Karpas-422 (cell line): ENCODE measurements around the gene SOX5. TPM values are rescaled to one million over a fixed set of nuclear protein-coding genes. Genes with fewer than 3 reads are reported as not detected.

Experiments used
- DNase-seq: peaks from one replicate; pipeline ENCODE4 v3.0.0-alpha.2; 2015
- H2AFZ ChIP-seq: fragments of 200-600 bp; sonication (generic); 2 replicates; pipeline ENCODE4 v1.6.1; 2014; ENCODE audit warnings: antibody characterized with exemption, low read length, mixed read lengths
- H3K27ac ChIP-seq: fragments of 200-600 bp; sonication (generic); 2 replicates; pipeline ENCODE4 v1.5.1; 2014; ENCODE audit warnings: mild to moderate bottlenecking, low read length, moderate library complexity
- H3K27me3 ChIP-seq: fragments of 200-600 bp; sonication (generic); 2 replicates; pipeline ENCODE4 v1.6.1; 2014; ENCODE audit warnings: low read length, mixed read lengths
- H3K36me3 ChIP-seq: fragments of 200-600 bp; sonication (generic); 2 replicates; pipeline ENCODE4 v1.6.1; 2014; ENCODE audit warnings: low read length, mixed read lengths; ENCODE audit not compliant: insufficient read depth
- H3K4me1 ChIP-seq: fragments of 200-600 bp; sonication (generic); 2 replicates; pipeline ENCODE4 v1.6.1; 2014; ENCODE audit warnings: mild to moderate bottlenecking, low read length, mixed read lengths
- H3K4me2 ChIP-seq: fragments of 200-600 bp; sonication (generic); 2 replicates; pipeline ENCODE4 v1.6.1; 2014; ENCODE audit warnings: low read length, low read depth, mild to moderate bottlenecking; ENCODE audit not compliant: poor library complexity, severe bottlenecking
- H3K4me3 ChIP-seq: fragments of 200-600 bp; sonication (generic); 2 replicates; pipeline ENCODE4 v1.5.1; 2014; ENCODE audit warnings: mild to moderate bottlenecking, antibody characterized with exemption, low read length, mixed read lengths
- H3K79me2 ChIP-seq: fragments of 200-600 bp; sonication (generic); 2 replicates; pipeline ENCODE4 v1.6.1; 2014; ENCODE audit warnings: mild to moderate bottlenecking, low read length, mixed read lengths
- H3K9ac ChIP-seq: fragments of 200-600 bp; sonication (generic); 2 replicates; pipeline ENCODE4 v1.6.0; 2014; ENCODE audit warnings: low read length
- H3K9me2 ChIP-seq: fragments of 200-600 bp; sonication (generic), shearing (Covaris generic); replicated peaks from 2 replicates; pipeline ENCODE4 v1.6.0; 2014; ENCODE audit warnings: mild to moderate bottlenecking, low read length, moderate library complexity; ENCODE audit not compliant: insufficient read depth
- H3K9me3 ChIP-seq: fragments of 300-700, 200-600 bp; sonication (generic); 2 replicates; pipeline ENCODE4 v1.6.1; 2014; ENCODE audit warnings: low read length, mixed read lengths
- H4K20me1 ChIP-seq: fragments of 200-600 bp; sonication (generic); 2 replicates; pipeline ENCODE4 v1.6.1; 2014; ENCODE audit warnings: mild to moderate bottlenecking, antibody characterized with exemption, low read length, low read depth; ENCODE audit not compliant: insufficient read depth
- total RNA-seq: library from RNA; depleted of rRNA; stranded (reverse); fragments of >200 nt; shearing (Covaris generic); gene quantifications from 2 replicates; pipeline ENCODE4 v1.2.3, GENCODE V29; 2014; ENCODE audit warnings: low replicate concordance

The SOX5 gene
- total RNA-seq, 1 experiment from 2014 or later: 30.5 TPM

DNA sequence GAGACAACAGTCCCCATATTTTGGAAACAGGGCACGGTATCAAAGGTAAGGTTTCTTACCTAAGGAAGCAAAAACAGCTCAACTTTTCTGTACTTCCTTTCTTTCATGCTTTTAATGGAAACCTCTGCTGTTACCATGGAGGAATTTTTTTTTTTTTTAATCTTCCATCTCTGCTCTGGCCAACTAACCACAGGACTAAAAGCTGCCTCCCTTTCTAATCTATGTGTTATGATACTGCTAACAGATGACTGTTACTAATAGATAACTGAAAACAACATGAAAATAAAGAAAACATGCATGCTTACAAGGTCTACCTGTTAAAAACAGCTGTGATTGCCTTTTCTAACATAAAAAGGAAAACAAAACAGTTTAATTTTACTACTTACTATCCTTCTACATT is 168.4 kb downstream of the SOX5 start:
- DNase-seq: no peak
- Histone ChIP-seq H3K27me3 (no peaks in the 10 kb centered on the region), H3K4me3 (no peak overlapping the region), H3K4me1 (no peaks in the 10 kb centered on the region), H3K27ac (no peak overlapping the region), H3K4me2 (no peak overlapping the region), H3K9ac (no peak overlapping the region), H3K9me2 (0 out of 2 replicates have a peak, but pooled peaks cover 3% of the 10 kb centered on the region), H3K79me2 (no peaks in the 10 kb centered on the region), H2AFZ (no peak overlapping the region), H3K36me3 (no peaks in the 10 kb centered on the region), H3K9me3 (no peaks in the 10 kb centered on the region), H4K20me1 (no peaks in the 10 kb centered on the region)

GRCh38 chr12:23775208-23775607 is 174.3 kb downstream of the SOX5 start:
- DNase-seq: no peak
- no peak overlapping the region for H3K9ac ChIP-seq
- no peak overlapping the region for H3K27ac ChIP-seq
- H3K79me2 ChIP-seq: no peaks in the 10 kb centered on the region
- H3K4me1 ChIP-seq: no peaks in the 10 kb centered on the region
- no peaks in the 10 kb centered on the region for H4K20me1 ChIP-seq
- no peaks in the 10 kb centered on the region for H3K9me2 ChIP-seq
- no peaks in the 10 kb centered on the region for H3K27me3 ChIP-seq
- no peak overlapping the region for H3K4me2 ChIP-seq
- no peaks in the 10 kb centered on the region for H3K36me3 ChIP-seq
- no peaks in the 10 kb centered on the region for H3K9me3 ChIP-seq
- H2AFZ ChIP-seq: no peak overlapping the region
- no peak overlapping the region for H3K4me3 ChIP-seq

DNA sequence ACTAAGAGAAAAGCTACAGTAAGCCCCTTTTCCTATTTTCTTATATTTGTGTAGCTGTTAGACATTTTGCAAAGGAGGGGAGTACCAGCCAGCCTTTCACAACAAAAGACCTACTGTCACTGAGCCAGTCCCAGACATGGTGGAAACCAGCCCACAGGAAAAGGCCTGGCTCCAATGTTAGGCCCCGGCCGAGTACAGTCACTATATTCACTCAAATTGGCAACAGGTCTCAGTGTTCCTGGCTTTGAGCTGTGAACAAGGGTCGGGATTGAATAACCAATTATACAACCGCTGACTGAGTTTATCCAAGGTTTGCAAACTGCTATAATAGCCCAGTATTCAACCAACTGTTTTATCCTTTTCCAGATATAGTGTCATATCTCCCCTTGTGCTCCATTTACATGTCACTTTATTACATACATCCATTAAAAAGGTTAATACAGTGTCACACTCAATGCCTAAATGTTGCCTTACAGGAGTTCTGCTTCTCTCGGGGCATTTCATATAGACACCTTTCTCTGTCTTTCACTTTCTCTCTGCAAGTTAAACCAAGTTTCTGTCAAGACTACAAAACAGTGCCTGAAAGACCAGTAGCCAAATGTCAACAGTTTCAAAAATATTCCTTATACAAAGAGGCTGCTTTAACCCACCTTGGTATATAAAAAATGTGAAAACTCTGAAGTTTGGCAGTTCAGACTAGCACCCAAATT is 178.1 kb downstream of the SOX5 start:
- no peak overlapping the region for H3K27ac ChIP-seq
- no peaks in the 10 kb centered on the region for H3K36me3 ChIP-seq
- no peak overlapping the region for H3K4me2 ChIP-seq
- no peaks in the 10 kb centered on the region for H3K27me3 ChIP-seq
- no peak overlapping the region for H3K4me3 ChIP-seq
- no peaks in the 10 kb centered on the region for H3K79me2 ChIP-seq
- no peak for DNase-seq
- H3K4me1 ChIP-seq: no peaks in the 10 kb centered on the region
- H3K9me3 ChIP-seq: no peaks in the 10 kb centered on the region
- no peak overlapping the region for H2AFZ ChIP-seq
- no peaks in the 10 kb centered on the region for H4K20me1 ChIP-seq
- H3K9ac ChIP-seq: no peak overlapping the region
- H3K9me2 ChIP-seq: no peaks in the 10 kb centered on the region

GRCh38 chr12:23770202-23770938 is 179.1 kb downstream of the SOX5 start:
- Histone ChIP-seq H3K27me3 (no peaks in the 10 kb centered on the region), H2AFZ (no peak overlapping the region), H3K4me2 (no peak overlapping the region), H3K27ac (no peak overlapping the region), H3K9me2 (no peaks in the 10 kb centered on the region), H4K20me1 (no peaks in the 10 kb centered on the region), H3K36me3 (no peaks in the 10 kb centered on the region), H3K79me2 (no peaks in the 10 kb centered on the region), H3K4me1 (no peaks in the 10 kb centered on the region), H3K9ac (no peak overlapping the region), H3K4me3 (no peak overlapping the region), H3K9me3 (no peaks in the 10 kb centered on the region)
- DNase-seq: no peak

GRCh38 chr12:23767834-23768233 is 181.6 kb downstream of the SOX5 start:
- no peaks in the 10 kb centered on the region for H3K4me1 ChIP-seq
- no peak overlapping the region for H3K27ac ChIP-seq
- H3K9ac ChIP-seq: no peak overlapping the region
- no peaks in the 10 kb centered on the region for H3K9me3 ChIP-seq
- no peak for DNase-seq
- no peaks in the 10 kb centered on the region for H3K79me2 ChIP-seq
- no peak overlapping the region for H3K4me3 ChIP-seq
- H3K36me3 ChIP-seq: no peaks in the 10 kb centered on the region
- no peaks in the 10 kb centered on the region for H3K9me2 ChIP-seq
- H2AFZ ChIP-seq: no peak overlapping the region
- H3K27me3 ChIP-seq: no peaks in the 10 kb centered on the region
- no peaks in the 10 kb centered on the region for H4K20me1 ChIP-seq
- H3K4me2 ChIP-seq: no peak overlapping the region

GRCh38 chr12:23763724-23764123 is 185.7 kb downstream of the SOX5 start:
- Histone ChIP-seq H3K4me2 (no peak overlapping the region), H3K27me3 (no peaks in the 10 kb centered on the region), H3K27ac (no peak overlapping the region), H4K20me1 (no peaks in the 10 kb centered on the region), H2AFZ (no peak overlapping the region), H3K4me3 (no peak overlapping the region), H3K79me2 (no peaks in the 10 kb centered on the region), H3K36me3 (no peaks in the 10 kb centered on the region), H3K9me3 (no peaks in the 10 kb centered on the region; the same call in 1 of the 2 replicates), H3K9ac (no peak overlapping the region), H3K4me1 (no peaks in the 10 kb centered on the region), H3K9me2 (no peaks in the 10 kb centered on the region)
- DNase-seq: no peak

- DNase-seq: no peak
- Histone ChIP-seq H3K79me2 (no peaks in the 10 kb centered on the region), H3K9me3 (no peaks in the 10 kb centered on the region; the same call in 1 of the 2 replicates), H3K27ac (no peak overlapping the region), H3K4me3 (no peak overlapping the region), H3K27me3 (no peaks in the 10 kb centered on the region), H2AFZ (no peak overlapping the region), H4K20me1 (no peaks in the 10 kb centered on the region), H3K4me1 (no peaks in the 10 kb centered on the region), H3K9ac (no peak overlapping the region), H3K9me2 (no peaks in the 10 kb centered on the region), H3K36me3 (no peaks in the 10 kb centered on the region), H3K4me2 (no peak overlapping the region)
These were observed 189.0 kb downstream of the SOX5 start for GRCh38 chr12:23760495-23760894.

DNA sequence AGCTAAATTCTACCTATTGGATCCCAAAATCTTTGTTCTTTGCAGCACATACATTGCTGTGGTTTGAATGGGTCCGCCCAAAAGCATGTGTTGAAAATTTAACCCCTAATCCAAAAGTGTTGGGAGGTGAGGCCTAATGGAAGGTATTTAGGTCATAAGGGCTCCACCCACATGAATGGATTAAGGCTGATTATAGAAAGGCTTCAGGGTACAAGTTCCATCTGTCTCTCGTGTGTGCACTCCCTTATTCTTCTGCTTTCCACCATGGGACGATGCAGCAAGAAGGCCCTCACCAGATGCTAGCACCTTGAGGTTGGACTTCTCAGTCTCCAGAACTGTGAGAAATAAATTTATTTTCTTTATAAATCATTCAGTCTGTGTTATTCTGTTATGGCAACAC is 190.9 kb downstream of the SOX5 start:
- no peaks in the 10 kb centered on the region for H3K4me1 ChIP-seq
- H3K4me2 ChIP-seq: no peak overlapping the region
- no peak overlapping the region for H2AFZ ChIP-seq
- H3K9ac ChIP-seq: no peak overlapping the region
- no peaks in the 10 kb centered on the region for H4K20me1 ChIP-seq
- H3K9me2 ChIP-seq: no peaks in the 10 kb centered on the region
- no peak overlapping the region for H3K27ac ChIP-seq
- no peak for DNase-seq
- no peaks in the 10 kb centered on the region; the same call in 1 of the 2 replicates for H3K9me3 ChIP-seq
- no peaks in the 10 kb centered on the region for H3K79me2 ChIP-seq
- H3K36me3 ChIP-seq: no peaks in the 10 kb centered on the region
- H3K4me3 ChIP-seq: no peak overlapping the region
- H3K27me3 ChIP-seq: no peaks in the 10 kb centered on the region
